ENCODE results near the gene DEPP1. TPM values are rescaled to one million over a fixed set of nuclear protein-coding genes. Genes with fewer than 3 reads are reported as not detected.

DEPP1 gene
- total and polyA plus RNA-seq, 10 of the 15 experiments (the other 5 are each of a cell fraction or from before 2014, with no cell fraction given): 1.7 to 12.1 (median 7.3) TPM

- Histone ChIP-seq H3K4me2 (ENCODE audit: control insufficient read depth, insufficient read depth) (peak within 1 kb of the TSS; percentile 91), H4K20me1 (ENCODE audit: control insufficient read depth, insufficient read depth) (no peaks in the 10 kb centered on the region), H3K79me2 (ENCODE audit: control insufficient read depth, insufficient read depth, low read length) (peaks cover 43% of the 10 kb centered on the region), H3K36me3 (ENCODE audit: control insufficient read depth in 2 of 2, insufficient read depth in 2 of 2, low read length in 1 of 2) (no peaks in the 10 kb centered on the region), H3K4me3 (peak within 1 kb of the TSS; percentile 92), H3K9me3 (replicated peaks; ENCODE audit: control insufficient read depth, insufficient read depth, low read length) (no peaks in the 10 kb centered on the region), H3K9ac (ENCODE audit: control insufficient read depth, insufficient read depth, low read length) (peak within 1 kb of the TSS; percentile 74), H3K4me1 (ENCODE audit: control insufficient read depth, insufficient read depth, low read length) (peaks cover 43% of the 10 kb centered on the region), H3K27ac (ENCODE audit: control insufficient read depth, insufficient read depth) (peak within 1 kb of the TSS; percentile 71), H3K27me3 (replicated peaks in 1 of 2; ENCODE audit: control insufficient read depth in 2 of 2, insufficient read depth in 2 of 2, low read length in 1 of 2) (no peaks in the 10 kb centered on the region), H2AFZ (ENCODE audit: control insufficient read depth, low read depth, low read length) (peak within 1 kb of the TSS; percentile 76)
- SMC1A ChIA-PET (ENCODE audit: uncharacterized antibody, unreplicated experiment): interaction anchor here (1.1 to 2.9 kb wide), 3 partner anchors 10 to 27 kb away, joined by 3 to 15 read pairs (median 7); no protein-coding TSS in a partner anchor
- FAIRE-seq (no peak), ATAC-seq (peak; percentile 92), DNase-seq (ENCODE audit: low read depth, low spot score) (no peak)
- CTCF ChIA-PET: interaction anchor here (0.7 to 3.9 kb wide), 5 partner anchors 9 to 26 kb away, joined by 3 to 15 read pairs (median 3); no protein-coding TSS in a partner anchor
- in situ Hi-C loops (cut with MboI) (loop anchor here (10.0 to 25.0 kb wide), 2 partner anchors 1555 to 1797 kb away; partner anchors contain the start of gene HNRNPF), intact Hi-C loops (cut with micrococcal nuclease; ENCODE audit: unreplicated experiment) (loop anchor here (2.0 to 10.0 kb wide), 3 partner anchors 15 to 1815 kb away; partner anchors contain the start of gene ALOX5)
- RAD21 ChIA-PET (ENCODE audit: unreplicated experiment): interaction anchor here (0.7 to 1.8 kb wide), 6 partner anchors 9 to 26 kb away, joined by 3 to 7 read pairs (median 4); no protein-coding TSS in a partner anchor
- POLR2A ChIA-PET: interaction anchor here (1.3 to 14.0 kb wide), 3 partner anchors 12 to 43 kb away, joined by 3 to 174 read pairs (median 3); no protein-coding TSS in a partner anchor
- 3% methylated on average over 42 of the region's 74 CpGs for WGBS (ENCODE audit: insufficient coverage, insufficient replicate concordance, low lambda C conversion rate, missing lambda C conversion rate)
- no TSS peak for BruUV-seq (replicated peaks)
- no peak for TF ChIP-seq BMI1 (IDR thresholded peaks at IDR 0.05; ENCODE audit: borderline replicate concordance)
- TF ChIP-seq NR2F1 (conservative IDR thresholded peaks at IDR 0.05): peak; percentile 70
- TF ChIP-seq NKRF (conservative IDR thresholded peaks at IDR 0.05): no peak; the same call in 1 of the 2 replicates
- TF ChIP-seq POLR2A (IDR thresholded peaks at IDR 0.05; ENCODE audit: low read depth, low read length): peak; percentile 98
- peak; percentile 67; the same call in 1 of the 2 replicates for TF ChIP-seq RB1 (IDR thresholded peaks at IDR 0.05; ENCODE audit: borderline replicate concordance)
- TF ChIP-seq RFX5 (IDR thresholded peaks at IDR 0.05; ENCODE audit: low read depth, low read length): no peak
- no peak for TF ChIP-seq WRNIP1 (IDR thresholded peaks at IDR 0.05; ENCODE audit: borderline replicate concordance, low read depth, low read length)
- 0 out of 3 replicates have a peak, but pooled peaks of 1 of the 2 experiments have one; percentile 4 for TF ChIP-seq EGR1 (IDR thresholded peaks at IDR 0.05; ENCODE audit: borderline replicate concordance in 1 of 2, low read depth in 2 of 2, low read length in 2 of 2)
- no peak for TF ChIP-seq CEBPB (IDR thresholded peaks at IDR 0.05; ENCODE audit: borderline replicate concordance in 1 of 2, low read depth in 2 of 2, low read length in 2 of 2)
- TF ChIP-seq NBN (IDR thresholded peaks at IDR 0.05): peak; percentile 38; the same call in 1 of the 2 replicates
- TF ChIP-seq E4F1 (IDR thresholded peaks at IDR 0.05; ENCODE audit: borderline replicate concordance, partially characterized antibody): no peak
- no peak for TF ChIP-seq ESRRA (IDR thresholded peaks at IDR 0.05; ENCODE audit: low read length)
- no peak for TF ChIP-seq SMAD1 (IDR thresholded peaks at IDR 0.05; ENCODE audit: low read depth, partially characterized antibody)
- peak; percentile 16; the same call in 1 of the 2 replicates for TF ChIP-seq DPF2 (IDR thresholded peaks at IDR 0.05)
- TF ChIP-seq SRF (IDR thresholded peaks at IDR 0.05; ENCODE audit: low read depth in 2 of 2, low read length in 2 of 2): peak in 1 of 2 experiments; percentile 16; a peak in 1 of 4 replicates
- 0 out of 2 replicates have a peak, but pooled peaks have one; percentile 11 for TF ChIP-seq BCL11A (IDR thresholded peaks at IDR 0.05; ENCODE audit: low read depth, low read length)
- no peak for TF ChIP-seq SUPT20H (IDR thresholded peaks at IDR 0.05; ENCODE audit: borderline replicate concordance, control insufficient read depth, low read depth, low read length)
- 0 out of 2 replicates have a peak, but pooled peaks have one; percentile 1 for TF ChIP-seq HCFC1 (IDR thresholded peaks at IDR 0.05; ENCODE audit: low read length)
- peak; percentile 44; the same call in 1 of the 2 replicates for TF ChIP-seq LARP7 (IDR thresholded peaks at IDR 0.05)
- peak; percentile 65 for TF ChIP-seq BACH1 (IDR thresholded peaks at IDR 0.05; ENCODE audit: borderline replicate concordance)
These were observed 19.1 kb downstream of the DEPP1 start, which contains the start of gene RASSF4 for GRCh38 chr10:44959247-44960087. Gene RASSF4, plus strand, starts transcription at chr10:44959802. Its CDS starts 10,401 bp downstream, at chr10:44970203.
